GM18526 (cell line): ENCODE data around the gene UROS.

Source experiments
- POLR2A ChIP-seq: IDR thresholded peaks from 3 replicates; pipeline ENCODE4 v1.6.1; 2011; ENCODE audit not compliant: insufficient read length; ENCODE audit errors: extremely low read depth

UROS gene

DNA sequence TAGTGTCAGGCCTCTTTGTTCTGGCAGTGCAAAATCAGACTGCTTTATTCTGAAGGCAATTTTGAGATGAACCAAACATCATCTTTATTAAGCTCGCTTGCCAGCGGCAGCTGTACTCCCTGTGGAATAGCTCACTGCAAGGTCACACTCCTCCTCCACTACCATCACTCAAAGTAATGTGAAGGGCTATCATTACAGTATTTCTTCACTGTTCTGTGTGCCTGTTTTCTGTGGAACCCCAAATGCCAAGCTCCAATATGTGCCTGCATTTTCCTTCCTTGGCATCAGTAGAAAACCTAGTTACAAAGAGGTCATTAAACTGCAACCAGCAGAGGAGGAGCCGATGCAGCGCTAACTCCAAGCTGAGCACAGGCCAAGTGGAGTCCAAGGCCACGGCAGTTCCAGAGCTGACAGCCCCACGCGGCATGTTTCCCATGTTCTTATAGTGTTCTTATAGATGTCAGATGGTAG is 21.7 kb upstream of the UROS start:
- no peak for TF ChIP-seq POLR2A

DNA sequence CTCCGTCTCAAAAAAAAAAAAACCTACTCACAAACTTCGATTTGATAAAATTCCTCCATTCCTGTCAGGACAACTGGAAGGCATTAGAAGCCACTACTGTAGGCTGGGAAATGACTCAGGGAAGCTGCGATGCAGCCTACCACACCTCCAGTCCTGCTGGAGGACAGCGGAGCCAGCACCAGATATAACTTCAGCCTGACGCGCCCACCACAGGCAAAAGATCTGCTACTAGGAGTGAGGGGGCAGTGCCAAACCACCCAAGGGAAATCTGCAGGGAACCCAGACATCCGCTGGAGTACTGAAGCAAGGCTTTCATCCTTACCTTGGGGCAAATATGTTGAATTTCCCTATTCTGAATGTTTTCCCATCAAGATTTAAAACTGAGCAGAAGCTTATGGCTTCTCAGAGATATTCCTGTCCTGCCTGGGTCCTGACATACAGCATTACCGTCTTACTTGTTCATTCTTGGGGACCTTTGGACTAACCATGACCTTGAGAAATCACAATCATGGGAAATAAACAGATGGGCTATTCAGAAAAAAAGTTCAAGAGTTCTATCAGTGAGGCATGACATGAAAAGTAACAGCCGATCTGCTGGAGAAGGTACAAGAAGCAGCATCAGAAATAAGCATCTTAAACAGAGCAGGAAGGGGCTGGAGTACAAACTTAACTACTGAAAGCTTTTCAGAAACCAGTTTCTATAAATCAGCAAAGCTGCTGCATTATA is 20.7 kb upstream of the UROS start:
- TF ChIP-seq POLR2A, result no peak

DNA sequence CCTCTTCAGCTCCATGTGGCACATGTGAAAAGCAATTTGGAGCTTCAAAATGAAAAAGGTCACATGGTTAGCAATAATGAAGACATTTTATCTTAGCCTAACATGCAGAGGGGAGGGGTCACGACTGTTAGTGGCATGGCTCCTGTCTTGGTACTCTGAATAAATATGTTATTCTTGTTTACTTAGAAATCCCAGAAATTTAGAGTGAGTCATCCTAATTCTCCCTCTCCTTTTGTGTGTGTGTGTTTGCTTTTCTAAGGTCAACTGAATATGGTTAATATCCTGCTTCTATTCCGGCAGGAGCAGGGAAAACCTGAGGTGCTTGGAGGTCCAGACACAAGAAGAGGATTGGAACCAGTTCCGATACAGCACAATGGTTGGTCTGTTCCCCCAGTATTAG is 17.9 kb upstream of the UROS start:
- no peak for TF ChIP-seq POLR2A

- TF ChIP-seq POLR2A, result no peak
Observed at GRCh38 chr10:125840406-125840805, 17.3 kb upstream of the UROS start.

GRCh38 chr10:125838802-125839575 is 15.9 kb upstream of the UROS start:
- no peak for TF ChIP-seq POLR2A

- TF ChIP-seq POLR2A, result no peak
Observed at GRCh38 chr10:125836746-125837145, 13.7 kb upstream of the UROS start.

GRCh38 chr10:125828311-125828710 is 5.3 kb upstream of the UROS start:
- no peak for TF ChIP-seq POLR2A

GRCh38 chr10:125827133-125827532 is 4.1 kb upstream of the UROS start:
- no peak for TF ChIP-seq POLR2A

GRCh38 chr10:125824736-125825135 is 1.7 kb upstream of the UROS start:
- TF ChIP-seq POLR2A, result no peak

DNA sequence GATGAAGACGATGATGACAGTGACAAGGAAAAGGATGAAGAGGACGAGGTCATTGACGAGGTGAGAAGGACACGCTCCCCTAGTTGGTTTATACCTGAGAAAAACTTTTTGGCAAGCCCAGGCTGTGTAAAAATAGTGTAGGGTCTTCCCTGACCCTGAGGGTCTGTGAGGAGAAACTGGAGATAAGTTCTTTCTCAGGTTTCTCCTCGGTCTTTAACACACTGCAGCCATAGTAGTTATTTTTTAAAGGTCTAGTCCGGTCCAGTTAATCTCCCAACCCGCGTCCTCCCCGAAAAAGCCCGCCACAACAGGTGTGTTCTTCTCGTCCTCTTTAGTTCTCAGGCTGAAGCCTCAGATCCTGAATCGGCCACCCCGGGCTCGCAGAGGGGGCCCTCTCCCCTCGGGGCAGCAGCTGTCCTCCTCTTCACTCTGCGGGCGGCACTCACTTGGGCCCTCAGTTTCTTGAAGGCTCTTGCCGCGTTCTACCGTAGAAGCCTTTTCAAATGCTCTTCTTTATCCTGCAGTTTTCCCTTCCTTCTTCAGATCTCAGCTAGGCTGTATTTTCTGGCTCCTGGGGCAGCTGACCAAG is 699 bp upstream of the UROS start:
- no peak for TF ChIP-seq POLR2A

DNA sequence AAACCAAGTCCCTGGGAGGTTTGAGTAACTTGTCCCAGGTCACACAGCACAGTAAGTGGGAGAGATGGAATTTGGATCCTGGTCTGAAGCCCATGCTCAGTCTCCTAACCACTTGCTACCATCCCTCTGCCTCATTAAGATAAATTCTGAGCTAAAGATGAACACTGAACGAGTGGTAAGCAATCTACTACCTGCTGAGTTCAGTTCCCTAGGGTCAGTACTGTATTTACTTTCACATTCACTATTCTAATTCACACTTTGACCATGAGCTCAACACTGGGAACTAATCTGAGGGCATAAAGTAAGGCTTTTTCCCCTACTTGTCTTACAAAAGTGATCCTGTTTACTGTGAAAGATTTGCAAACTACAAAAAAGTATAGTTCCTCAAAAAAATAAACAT is 2.4 kb downstream of the UROS start:
- TF ChIP-seq POLR2A, result no peak

DNA sequence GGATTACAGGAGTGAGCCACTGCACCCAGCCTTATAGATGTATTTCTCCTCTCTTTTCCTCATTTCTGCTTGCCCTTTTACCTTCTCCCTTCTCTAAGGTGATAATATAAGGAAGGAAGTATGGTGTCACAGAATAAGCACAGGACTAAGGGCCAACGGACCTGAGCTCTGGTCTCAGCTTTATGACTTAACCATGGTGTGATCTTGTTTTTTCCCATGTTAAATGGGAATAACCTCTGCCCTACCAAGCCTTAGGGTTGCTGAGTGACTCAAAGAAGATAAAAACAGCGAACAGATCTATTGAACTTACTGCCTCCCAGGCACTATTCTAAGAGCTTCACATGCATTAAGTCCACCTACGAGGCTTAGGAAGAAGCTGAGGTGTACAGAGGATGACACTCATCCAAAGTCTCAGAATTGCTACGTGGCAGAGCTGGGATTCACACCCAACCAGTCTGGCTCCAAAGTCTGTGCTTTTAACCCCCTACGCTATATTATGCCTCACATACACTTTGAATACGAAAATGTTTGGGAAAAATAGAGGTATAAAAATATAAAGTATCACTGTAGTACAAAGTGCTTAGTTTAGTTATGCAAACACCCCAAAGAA is 5.6 kb downstream of the UROS start:
- TF ChIP-seq POLR2A, result no peak

- TF ChIP-seq POLR2A, result no peak
Observed at GRCh38 chr10:125816548-125816947, 6.5 kb downstream of the UROS start.

DNA sequence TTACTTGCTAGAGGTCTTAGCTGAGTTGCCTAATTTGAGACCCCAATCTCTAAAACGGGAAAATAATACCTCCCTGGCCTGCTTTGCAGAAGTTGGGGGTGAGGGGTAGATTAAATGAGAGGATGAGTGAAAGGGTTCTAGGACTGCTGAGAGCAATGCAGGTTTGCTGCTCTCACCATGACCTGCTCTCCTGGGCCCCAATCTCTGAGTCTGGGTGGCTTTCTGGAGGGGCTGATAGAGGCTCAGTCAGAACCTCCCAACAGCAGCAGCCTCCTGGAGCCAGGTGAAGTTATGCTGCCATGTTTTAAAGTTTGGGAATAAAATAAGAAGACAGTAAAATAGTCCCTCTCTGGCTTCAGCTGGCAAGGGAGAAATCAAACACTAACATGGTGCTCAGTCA is 7.3 kb downstream of the UROS start:
- TF ChIP-seq POLR2A, result no peak

DNA sequence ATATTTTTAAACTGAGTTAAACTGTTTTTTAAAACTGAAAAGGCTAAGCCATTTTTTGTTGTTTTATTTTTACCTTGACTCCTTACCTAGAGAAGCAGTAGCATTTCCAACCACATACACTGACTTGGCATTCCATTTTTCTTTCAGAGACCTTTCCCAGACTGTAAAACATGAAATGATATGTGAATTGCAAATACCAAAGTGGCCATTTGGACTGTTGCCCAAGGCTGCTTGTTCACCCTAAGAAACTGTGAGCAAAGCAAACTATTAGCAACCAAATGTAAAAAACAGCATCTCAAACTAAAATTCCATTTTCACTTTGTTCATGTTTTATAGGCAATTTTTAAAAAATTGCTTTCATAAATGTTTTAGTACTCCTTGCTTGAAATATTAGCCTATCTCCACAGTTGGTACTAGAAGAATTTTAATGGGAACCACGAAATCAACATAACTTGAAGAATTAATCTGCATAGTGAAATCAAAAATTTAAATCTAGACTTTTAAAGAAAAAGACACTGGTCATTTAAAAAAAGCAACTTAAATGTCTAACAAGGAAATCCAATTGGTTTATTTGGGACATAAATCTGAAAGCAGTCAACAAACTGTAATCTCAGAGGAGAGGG is 10.8 kb downstream of the UROS start:
- TF ChIP-seq POLR2A, result no peak

GRCh38 chr10:125811251-125811650 is 11.8 kb downstream of the UROS start:
- no peak for TF ChIP-seq POLR2A

DNA sequence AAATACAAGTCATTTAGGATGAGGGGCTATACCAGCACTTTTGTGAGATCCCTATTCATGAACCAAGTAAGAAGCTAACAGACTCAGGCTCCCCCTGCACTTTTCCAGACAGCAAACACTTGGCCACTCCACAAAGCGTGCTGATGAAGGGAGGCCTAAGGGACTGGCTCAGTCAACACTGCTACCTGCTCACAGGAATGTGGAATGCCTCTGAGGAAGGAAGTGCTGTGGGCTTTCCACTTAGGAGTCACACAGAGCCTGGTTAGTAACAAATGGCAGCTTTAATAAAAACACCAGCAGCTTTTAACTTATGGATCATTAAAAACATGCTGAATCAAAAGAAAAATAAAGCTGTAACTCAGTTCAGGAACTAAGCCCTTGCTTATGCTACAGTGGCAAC is 15.0 kb downstream of the UROS start:
- no peak for TF ChIP-seq POLR2A
